CD1c-positive myeloid dendritic cell (primary cell): ENCODE data around the gene BANP.
"Not testable (repeated sequence)": the region's sequence is repeated elsewhere in the genome, so short reads cannot be mapped to it uniquely, and the experiment has no call there.

Experiments used
- DNase-seq: peaks from one replicate; pipeline ENCODE4 v3.0.0-alpha.2; 2016; ENCODE audit errors: extremely low spot score

BANP gene

DNA sequence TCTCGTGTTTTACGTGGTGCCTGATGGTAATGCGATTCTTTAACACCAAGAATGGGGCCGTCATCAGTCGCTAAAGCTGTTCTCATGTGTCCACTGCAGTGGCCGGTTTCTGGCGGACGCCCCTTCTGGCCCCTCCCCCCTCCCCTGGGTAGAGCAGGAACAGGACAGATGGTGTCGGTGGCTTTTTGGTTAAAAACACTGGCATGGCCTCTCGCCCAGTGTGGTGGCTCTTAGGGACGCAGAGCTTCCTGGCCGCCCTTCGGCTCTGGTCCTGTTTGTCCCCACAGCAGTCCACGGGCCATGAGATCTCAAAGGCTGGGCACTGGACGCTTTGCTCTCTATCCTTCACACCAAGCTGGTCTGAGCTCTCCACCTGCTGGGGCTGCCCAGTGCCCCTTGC, 151.8 kb downstream of the BANP start:
- no peak for DNase-seq

DNA sequence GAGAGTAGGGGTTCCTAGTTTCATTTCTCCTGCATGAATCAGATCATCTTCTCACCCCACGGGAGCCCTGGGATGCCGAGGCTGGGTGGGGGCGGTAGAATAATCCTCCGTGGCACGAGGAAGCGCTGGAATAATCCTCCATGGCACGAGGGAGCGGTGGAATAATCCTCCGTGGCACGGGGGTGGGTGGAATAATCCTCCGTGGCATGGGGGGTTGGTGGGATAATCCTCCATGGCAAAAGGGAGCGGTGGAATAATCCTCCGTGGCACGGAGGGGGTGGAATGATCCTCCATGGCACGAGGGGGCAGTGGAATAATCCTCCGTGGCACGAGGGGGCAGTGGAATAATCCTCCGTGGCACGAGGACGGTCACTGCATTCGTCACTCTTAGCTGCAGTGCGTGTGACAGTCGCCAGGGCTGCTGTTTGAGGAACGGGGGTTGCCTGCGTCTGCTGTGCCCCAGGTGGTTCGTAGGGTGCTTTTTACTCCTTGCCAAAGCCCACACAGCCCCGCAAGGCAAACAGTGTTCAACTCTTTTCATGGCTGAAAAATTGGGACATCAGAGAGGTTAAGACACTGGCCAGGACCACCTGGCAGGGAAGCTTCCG, 152.5 kb downstream of the BANP start:
- no peak for DNase-seq

DNA sequence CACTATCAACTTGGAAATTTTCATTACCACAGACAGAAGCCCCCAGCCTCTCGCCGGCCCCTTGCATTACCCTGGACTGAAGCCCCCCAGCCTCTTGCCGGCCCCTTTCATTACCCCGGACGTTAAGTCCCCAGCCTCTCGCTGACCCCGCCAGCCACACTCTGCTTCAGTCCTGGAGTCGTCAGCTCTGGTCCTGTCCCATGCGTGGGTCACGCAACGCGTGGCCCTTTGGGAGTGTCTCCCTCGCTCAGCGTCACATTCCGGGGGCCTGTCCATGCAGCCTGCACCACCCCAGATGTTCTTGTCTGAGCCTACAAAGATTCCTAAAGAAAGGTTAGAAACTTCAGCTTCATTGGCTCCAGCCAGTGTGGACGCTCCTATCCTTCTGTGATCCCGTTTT, 153.1 kb downstream of the BANP start:
- not testable (repeated sequence) for DNase-seq

DNA sequence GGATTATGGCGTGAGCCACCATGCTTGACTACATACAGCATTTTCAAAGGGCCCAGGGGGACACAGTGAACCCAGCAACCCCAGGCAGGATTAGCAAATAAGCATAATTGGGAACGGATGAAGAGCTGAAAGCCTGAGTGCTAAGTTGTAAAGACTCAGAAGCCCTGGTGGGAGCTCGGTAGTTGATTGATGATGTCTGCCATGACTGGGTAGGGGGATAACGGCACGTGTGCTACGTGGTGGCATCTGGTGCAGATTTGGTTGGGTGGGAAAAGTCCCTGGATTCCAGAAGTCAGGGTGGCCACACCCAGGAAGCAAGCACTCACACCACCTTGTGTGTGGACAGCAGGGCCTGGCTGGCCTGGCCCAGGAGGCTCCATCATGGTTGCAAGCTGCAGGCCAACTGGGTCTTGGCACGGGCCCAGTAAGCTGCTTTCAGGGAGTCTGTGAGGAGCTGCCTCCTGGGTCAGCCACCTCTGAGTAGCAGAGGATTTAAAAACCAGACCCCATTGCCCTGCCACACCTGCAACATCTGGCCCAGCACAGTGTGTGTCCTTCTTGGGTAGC, 154.4 kb downstream of the BANP start:
- DNase-seq = not testable (repeated sequence)

DNA sequence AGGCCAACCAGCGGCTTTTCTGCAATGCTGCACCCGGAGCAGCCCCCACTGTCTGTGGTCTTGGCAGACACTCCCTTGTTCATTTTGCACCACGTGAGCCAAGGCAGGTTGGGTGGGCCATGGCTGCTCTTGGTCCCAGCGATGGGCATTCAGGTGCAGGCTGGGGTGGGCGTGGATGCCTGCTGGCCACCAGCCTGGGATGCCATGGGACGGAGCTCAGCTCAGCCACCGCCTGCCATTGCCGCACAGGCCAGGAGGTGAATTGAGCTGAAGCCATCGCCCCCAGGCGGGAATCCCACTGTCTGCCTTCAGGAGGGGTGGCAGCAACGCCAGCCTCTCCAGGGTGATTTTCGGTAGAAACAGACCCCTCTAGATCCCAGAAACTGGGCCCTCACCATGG, 155.3 kb downstream of the BANP start:
- DNase-seq = not testable (repeated sequence)

DNA sequence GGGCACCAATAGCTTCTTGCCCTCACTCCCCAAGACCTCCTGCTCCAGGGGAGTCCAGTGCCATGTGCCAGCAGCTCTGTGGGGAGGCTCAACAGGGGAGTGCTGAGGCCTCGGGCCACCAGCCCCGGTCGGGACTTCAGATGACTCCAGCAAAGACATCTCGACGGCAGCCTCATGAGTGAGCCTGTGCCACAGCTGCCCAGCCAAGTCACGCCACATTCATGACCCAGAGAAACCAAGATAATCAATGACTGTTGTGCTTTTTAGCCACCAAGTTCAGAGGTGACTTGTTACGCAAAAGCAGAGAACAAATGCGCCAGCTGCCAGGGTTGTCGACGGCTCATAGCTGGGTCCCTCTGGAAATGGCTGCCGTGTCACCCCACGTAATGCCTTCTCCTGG, 157.5 kb downstream of the BANP start:
- no peak for DNase-seq

DNA sequence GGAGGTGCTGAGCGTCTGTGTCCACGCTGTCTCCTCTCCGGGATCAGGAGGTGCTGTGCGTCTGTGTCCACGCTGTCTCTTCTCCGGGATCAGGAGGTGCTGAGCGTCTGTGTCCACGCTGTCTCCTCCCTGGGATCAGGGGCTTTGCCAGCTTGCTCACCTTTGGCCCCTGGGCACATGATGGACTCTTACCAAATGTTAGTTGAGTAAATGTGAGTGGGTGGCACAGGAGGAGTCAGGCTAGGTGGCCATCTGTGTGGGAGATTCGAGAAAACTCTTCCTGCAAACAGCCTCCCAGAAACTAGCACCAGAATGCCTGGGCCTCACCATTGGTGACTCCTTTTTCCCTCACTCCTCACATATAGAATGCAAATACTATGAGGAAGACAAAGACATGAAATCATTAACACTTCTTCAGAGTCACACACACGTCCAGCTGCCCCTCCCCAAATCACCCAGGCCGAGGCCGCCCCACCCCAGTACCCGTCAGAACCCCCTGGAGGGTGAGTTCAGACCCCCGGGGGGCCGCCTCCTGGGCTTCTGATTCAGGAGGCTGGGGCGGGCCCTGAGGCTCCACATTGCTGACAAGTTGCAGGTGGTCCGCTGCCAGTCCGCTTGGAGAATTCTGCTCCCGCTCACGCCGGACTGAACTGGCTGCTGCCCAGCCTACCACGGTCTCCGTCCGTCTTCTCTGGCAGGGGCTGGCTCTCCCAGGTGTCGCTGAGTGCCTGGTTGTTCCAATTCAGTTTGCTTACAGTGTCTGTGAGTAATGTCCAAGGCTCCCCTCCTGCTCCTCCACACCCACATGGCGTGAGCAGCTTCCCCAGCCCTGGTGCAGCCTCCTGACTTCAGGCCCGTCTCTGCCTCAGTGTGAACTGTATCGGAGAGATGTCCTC, 158.7 kb downstream of the BANP start:
- not testable (repeated sequence) for DNase-seq

DNA sequence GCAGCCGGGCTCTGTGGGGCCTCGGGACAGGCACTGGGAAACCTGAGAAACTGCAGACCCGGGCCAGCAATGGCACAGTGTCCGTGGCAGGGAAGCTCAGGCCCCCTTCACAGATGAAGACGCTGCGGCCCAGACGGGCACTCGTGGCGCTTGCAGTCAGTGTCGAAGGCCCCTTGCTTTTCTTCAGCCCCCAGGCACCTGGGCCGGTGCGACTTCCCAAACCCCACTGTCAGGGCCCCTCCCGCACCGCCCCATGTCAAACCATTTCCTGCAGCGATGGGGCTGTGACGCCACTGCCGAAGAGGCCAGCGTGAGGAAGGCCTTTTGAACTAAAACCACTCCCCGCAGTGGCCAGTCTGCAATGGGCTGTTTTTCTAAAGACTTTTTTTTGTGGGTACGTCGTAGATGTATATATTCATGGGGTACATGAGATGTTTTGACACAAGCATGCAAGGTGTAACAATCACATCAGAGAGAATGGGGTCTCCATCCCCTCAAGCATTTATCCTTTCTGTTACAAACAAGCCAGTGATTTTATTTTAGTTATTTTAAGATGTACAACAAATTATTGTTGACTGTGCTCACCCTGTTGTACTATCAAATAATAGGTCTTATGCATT, 159.8 kb downstream of the BANP start:
- not testable (repeated sequence) for DNase-seq

DNA sequence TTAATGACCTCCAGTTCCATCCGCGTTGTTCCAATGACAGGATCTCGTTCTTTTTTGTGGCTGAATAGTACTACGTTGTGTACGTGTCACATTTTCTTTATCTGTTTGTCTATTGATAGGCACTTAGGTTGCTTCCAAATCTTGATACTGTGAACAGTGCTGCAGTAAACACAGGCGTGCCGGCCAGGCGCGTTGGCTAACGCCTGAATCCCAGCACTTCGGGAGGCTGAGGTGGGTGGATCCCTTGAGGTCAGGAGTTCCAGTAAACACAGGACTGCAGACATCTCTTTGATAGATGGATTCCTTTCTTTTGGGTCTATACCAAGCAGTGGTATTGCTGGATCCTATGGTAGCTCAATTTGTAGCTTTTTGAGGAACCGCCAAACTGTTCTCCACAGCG, 160.7 kb downstream of the BANP start:
- DNase-seq = not testable (repeated sequence)

DNA sequence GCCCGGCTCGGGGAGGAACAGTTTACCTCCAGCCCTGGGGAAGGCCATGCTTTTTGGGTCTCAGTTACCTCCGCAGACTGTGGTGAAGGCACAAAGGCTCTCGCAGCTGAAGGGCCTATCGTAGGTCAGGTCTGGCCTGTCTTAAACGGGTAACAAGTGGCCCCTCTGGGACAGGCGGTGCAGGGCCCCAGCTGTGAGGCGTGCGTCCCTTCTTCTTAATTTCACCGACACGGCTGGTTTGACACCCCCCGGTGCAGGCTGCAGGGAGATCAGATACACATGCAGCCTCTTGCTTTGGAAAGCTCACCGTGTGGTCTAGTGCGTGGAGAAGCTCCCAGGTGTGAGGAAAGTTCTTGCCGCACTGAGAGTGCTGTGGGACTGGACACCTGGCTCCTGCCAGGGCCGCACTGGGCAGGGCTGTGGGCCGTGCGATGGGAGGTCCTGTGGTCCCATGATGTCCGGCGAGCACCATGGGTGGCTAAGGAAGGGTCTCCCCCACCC, 162.4 kb downstream of the BANP start:
- DNase-seq = no peak

DNA sequence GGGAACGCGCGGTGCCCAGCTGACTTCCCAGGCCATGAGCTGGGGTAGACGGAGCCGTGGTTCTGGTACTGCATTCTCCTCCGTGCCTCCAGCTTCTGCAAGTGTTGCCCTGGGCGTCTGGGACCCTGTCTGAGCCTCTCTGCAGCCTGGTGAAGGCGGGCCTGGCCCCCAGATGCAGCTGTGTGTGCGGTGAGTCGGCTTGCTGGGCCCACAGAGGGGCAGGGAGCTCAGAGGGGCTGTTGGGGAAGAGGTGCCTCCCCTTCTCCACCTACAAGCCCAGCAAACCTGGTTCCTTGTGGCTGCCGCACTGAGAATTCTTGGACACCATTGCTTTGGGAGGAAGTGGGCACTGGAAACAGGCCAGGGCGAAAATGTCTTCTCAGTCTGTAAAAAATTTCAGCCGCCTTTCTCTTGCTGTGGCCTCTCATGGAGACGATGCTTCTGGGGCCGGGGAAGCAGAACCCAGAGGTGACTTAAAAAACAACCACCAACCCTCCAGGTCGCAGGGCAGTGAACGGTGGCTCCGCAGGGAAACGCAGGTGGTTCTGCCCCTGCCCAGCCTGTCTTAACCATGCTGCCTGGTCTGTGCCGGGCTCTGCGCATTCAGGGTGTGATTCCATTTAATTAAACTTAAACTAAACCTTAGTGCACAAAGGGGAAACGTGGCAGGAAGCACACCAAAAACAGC, 163.5 kb downstream of the BANP start:
- peak; percentile 48 for DNase-seq

DNA sequence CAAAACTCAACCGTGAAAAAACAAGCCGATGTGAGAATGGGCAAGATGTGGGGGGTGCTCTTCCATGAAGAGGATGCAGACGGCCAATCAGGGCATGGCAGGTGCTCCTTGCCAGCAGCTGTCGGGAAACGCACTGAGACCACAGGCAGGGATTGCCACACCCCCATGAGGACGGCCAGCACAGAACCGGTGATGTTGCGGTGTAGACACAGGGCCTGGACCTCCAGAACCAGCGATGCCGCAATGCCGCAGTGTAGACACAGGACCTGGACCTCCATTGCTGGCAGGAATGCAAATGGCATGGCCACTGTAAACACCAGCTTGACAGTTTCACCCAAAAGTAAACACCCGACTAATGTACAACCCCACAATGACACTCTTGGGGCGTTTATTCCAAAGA, 164.9 kb downstream of the BANP start:
- no peak for DNase-seq

DNA sequence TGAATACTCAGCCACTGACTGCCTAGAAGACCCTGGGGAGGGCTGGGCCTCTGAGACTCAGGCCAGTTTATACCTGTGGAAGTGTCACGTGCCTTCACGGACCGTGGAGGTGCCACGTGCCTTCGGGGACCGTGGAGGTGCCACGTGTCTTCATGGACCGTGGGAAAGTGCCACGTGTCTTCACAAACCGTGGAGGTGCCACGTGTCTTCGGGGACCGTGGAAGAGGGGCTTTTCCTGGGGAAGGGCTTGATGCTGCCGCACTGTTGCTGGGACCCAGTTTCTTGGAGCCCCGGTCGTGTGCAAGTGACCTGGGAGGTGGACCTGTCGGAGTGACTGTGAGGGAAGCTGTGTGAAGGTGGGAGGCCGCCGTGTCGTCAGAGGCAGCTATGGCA, 166.2 kb downstream of the BANP start:
- DNase-seq = no peak

DNA sequence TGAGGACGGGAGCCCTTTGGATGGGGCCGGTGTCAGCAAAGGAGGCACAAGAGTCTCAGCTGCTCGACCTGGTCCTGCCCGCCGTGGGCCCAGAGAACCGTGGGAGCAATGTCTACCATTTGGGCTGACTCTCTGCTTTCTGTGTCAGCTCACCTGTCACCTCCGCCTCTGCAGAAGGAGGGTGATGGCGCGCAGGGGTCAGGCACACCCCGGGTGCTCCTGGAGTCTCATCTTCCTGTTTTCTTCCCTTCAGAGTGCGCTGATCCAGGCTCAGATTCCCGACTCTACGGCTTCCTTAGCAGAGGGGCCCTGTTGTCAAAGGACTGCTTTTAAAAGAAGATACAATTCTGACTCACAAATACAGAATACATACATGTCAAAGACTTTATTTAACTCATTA, 167.1 kb downstream of the BANP start:
- no peak for DNase-seq

DNA sequence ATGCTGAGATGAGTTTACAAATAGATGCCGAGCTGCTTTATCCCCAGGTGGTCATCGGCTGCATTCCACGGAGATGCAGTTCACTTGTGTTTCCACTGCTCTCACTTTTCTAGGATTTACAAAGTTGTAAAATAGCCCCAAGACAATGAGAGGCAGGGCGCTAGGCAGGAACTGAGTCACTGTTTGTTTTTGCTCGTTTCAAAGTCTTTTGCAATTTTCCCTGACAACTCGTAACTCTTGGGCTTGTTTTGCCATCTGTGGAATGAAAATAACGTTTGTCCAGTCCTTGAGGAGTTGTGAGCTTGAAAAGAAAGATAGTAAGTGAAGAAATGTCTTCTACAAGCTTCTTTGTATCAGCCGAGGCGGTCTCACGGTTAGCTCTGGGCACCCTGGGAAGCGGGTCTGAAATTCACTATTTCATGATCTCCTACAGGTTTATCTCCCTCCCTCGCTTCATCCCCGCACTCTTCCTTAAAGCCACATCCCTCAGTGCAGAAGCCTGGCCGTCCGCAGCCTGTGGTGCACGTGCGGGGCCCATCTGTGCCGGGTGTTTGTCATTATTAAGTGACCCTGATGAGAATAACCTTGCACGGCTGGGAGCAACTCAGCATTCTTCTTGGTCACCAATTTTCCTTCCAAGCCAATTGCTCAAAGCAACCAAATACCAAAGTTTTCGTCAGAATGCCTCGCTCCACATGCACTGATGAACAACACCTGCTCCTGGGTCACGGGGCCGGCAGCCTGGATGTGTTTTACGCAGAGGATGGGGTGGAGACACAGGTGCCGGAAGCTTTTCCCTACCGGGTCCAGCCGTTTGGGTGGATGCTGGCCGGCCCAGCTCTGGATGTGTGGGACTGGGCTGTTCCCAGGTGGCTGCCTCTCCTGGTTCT, 167.9 kb downstream of the BANP start:
- DNase-seq = peak; percentile 38

DNA sequence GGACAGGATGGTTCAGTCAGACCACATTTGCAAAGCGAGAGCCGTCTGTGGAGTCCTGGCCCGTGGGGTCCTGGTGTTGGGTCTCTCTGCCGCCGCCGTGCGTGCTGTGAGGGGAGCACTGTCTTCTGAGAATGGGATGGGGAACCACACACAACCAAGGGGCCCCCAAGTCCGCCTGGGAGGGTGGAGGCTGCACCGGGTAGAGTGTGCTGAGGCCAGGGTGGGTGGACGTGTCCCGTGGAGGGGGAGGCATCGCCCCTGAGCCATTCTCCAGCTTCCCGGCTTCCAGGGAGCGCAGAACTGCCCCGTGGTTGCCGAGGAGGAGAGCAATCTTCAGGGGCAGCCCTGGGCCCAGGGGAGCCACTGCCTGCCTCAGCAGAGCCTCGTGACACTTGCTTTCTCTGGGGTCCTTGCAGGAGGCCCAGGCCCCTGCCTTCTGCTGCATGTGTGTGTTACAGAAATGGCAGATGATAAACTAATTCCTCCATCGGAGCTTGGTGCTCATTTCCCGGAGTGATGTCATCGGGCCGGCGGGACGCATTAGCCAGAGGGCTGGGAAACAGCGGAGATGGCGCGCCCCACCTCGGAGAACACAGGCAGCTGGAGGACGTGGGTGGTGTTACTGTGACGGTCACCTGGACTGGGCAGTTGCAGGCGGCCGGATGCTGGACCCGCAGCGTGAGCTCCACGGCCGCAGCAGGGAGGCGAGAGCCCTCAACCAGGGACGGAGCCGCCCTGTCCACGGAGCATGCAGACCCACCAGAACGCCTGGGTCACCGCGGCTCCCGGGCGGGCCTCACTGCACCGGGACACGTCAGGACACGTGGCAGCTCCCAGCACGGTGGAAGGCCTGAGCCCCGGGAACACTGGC, 168.9 kb downstream of the BANP start:
- not testable (repeated sequence) for DNase-seq

DNA sequence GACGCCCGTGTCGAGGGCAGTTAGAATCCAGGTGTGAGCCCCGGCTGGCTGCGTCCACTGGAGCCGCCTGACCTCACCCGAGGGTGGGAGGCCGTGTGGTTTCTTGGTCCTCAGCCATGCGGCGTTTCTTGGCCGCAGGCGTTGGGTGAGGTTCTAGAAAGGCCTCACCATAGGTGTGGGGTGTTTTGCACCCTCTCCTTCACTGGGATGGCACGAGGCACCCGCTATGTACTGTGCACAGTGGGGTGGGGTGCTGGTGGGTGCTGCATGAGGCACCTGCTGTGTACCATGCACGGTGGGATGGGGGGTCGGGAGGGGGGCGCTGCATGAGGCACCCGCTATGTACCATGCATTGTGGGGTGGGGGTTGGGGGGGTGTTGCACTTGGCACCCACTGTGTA, 169.6 kb downstream of the BANP start:
- DNase-seq = no peak

DNA sequence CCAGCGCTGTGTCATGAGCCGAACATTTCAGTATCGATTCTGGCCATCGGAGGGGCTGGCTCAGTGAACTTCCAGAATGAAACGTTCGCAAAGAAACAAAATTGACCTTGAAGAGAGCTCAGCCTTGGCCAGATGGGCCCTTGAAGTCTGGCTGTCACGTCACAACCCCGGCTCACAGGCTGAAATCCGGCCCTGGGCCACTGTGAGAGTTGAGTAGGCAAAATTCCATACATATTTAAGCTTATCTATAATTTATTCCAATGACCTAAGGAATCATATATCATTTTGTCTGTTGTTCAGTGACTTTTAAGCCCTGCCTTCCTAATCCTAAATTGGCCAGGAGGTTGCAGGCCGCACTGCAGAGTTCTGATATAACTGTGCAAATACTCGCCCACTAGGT, 170.2 kb downstream of the BANP start:
- not testable (repeated sequence) for DNase-seq

DNA sequence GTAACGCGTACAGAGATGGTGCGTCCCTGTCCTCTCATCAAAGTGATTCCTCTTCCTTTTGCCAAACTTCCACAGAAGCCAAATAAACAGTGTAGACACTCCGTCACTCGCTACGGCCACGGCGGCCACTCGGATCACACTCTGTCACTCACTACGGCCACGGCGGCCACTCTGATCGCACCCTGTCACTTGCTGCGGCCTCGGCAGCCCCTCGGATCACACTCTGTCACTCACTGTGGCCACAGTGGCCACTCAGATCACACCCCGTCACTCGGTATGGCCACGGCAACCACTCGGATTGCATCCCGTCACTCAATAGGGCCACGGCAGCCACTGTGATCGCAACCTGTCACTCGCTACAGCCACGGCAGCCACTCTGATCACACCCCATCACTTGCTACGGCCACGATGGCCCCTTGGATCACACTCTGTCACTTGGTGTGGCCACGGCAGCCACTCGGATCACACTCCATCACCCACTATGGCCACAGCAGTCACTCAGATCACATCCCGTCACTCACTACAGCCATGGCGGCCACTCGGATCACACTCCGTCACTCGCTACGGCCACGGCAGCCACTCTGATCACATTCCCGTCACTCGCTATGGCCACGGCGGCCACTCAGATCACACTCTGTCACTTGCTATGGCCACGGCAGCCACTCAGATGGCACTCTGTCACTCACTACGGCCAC, 170.8 kb downstream of the BANP start:
- DNase-seq = no peak
